ENCODE measurements around the gene SBK1. TPM values are rescaled to one million over a fixed set of nuclear protein-coding genes. Genes with fewer than 3 reads are reported as not detected.

The SBK1 gene
- total RNA-seq, 2 donors from 2014 or later = 0.81 to 0.92 TPM

DNA sequence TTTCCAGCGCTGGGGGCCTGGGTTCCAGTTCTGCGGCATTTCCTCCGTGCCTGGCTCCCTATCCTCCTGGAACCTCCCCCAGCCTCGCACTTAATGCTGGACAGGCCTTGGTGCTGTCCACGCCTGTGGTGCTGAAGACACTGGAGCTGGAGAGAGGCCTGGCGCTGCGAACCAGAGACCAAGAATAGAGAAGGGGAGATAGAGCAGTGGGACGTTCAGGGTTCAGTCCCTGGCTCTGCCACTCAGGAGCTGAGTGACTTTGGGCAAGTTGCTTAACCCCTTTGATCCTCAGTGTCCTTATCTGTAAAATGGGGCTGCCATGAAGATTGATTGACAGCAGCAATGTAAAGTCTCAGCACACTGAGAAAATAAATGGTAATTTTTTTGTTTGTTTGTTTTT is 11.9 kb downstream of the SBK1 start:
- H3K27me3 ChIP-seq (replicated peaks; ENCODE audit: insufficient read depth) = no peaks in the 10 kb centered on the region
- H3K9me3 ChIP-seq = no peaks in the 10 kb centered on the region
- TF ChIP-seq CTCF (IDR thresholded peaks at IDR 0.05) = no peak
- H3K4me1 ChIP-seq (ENCODE audit: control insufficient read depth in 1 of 2, low read depth in 2 of 2) = no peaks in the 10 kb centered on the region
- ATAC-seq (ENCODE audit: insufficient number of reproducible peaks, low FRiP score, low read depth) = no peak
- no peak overlapping the region for H3K27ac ChIP-seq
- DNase-seq (ENCODE audit: low spot score) = no peak
- H3K4me3 ChIP-seq = no peak overlapping the region
- H3K36me3 ChIP-seq = no peaks in the 10 kb centered on the region

GRCh38 chr16:28307936-28308335 is 15.6 kb downstream of the SBK1 start:
- no peak overlapping the region for H3K27ac ChIP-seq
- ATAC-seq (ENCODE audit: insufficient number of reproducible peaks, low FRiP score, low read depth) (no peak), DNase-seq (ENCODE audit: low spot score) (no peak)
- H3K4me3 ChIP-seq = no peak overlapping the region
- H3K27me3 ChIP-seq (replicated peaks; ENCODE audit: insufficient read depth) = no peaks in the 10 kb centered on the region
- H3K36me3 ChIP-seq = no peaks in the 10 kb centered on the region
- TF ChIP-seq CTCF (IDR thresholded peaks at IDR 0.05) = no peak
- no peaks in the 10 kb centered on the region for H3K4me1 ChIP-seq (ENCODE audit: control insufficient read depth in 1 of 2, low read depth in 2 of 2)
- H3K9me3 ChIP-seq = no peaks in the 10 kb centered on the region

GRCh38 chr16:28308794-28309584 is 16.7 kb downstream of the SBK1 start:
- H3K4me1 ChIP-seq (ENCODE audit: control insufficient read depth in 1 of 2, low read depth in 2 of 2) = no peaks in the 10 kb centered on the region
- no peaks in the 10 kb centered on the region for H3K27me3 ChIP-seq (replicated peaks; ENCODE audit: insufficient read depth)
- H3K27ac ChIP-seq = no peak overlapping the region
- TF ChIP-seq CTCF (IDR thresholded peaks at IDR 0.05) = no peak
- H3K9me3 ChIP-seq = no peaks in the 10 kb centered on the region
- no peak overlapping the region for H3K4me3 ChIP-seq
- DNase-seq (ENCODE audit: low spot score) (no peak), ATAC-seq (ENCODE audit: insufficient number of reproducible peaks, low FRiP score, low read depth) (no peak)
- H3K36me3 ChIP-seq = no peaks in the 10 kb centered on the region

- no peak for ATAC-seq (ENCODE audit: insufficient number of reproducible peaks, low FRiP score, low read depth)
- Histone ChIP-seq H3K27me3 (replicated peaks; ENCODE audit: insufficient read depth) (no peaks in the 10 kb centered on the region), H3K27ac (no peak overlapping the region), H3K36me3 (no peaks in the 10 kb centered on the region), H3K4me3 (no peak overlapping the region), H3K4me1 (ENCODE audit: control insufficient read depth in 1 of 2, low read depth in 2 of 2) (no peaks in the 10 kb centered on the region), H3K9me3 (no peaks in the 10 kb centered on the region)
- TF ChIP-seq CTCF (IDR thresholded peaks at IDR 0.05) = no peak
- no peak for DNase-seq (ENCODE audit: low spot score)
Measured at GRCh38 chr16:28309811-28310311, 17.5 kb downstream of the SBK1 start.

DNA sequence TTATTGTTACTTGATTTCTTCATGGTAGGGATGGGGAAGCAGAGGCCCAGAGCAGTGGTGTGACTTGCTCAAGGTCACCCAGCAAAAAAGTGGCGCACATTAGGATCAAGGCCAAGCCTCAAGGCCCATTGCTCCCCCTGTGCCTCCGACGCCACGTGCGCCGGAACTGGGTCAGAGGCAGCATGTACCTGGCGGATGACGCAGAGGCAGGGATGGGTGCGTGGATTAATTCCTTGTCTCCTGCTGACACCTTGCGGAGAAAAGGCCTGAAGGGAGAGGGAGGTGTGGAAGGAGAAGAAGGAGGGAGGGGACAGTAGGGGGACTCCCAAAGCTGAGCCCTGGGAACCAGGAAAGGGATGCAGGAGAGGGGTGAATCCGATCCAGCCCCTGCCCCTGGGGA is 18.5 kb downstream of the SBK1 start:
- Histone ChIP-seq H3K9me3 (no peaks in the 10 kb centered on the region), H3K27ac (no peak overlapping the region), H3K36me3 (no peaks in the 10 kb centered on the region), H3K4me1 (ENCODE audit: control insufficient read depth in 1 of 2, low read depth in 2 of 2) (no peaks in the 10 kb centered on the region), H3K4me3 (no peak overlapping the region), H3K27me3 (replicated peaks; ENCODE audit: insufficient read depth) (no peaks in the 10 kb centered on the region)
- DNase-seq (ENCODE audit: low spot score) = no peak
- TF ChIP-seq CTCF (IDR thresholded peaks at IDR 0.05) = no peak
- no peak for ATAC-seq (ENCODE audit: insufficient number of reproducible peaks, low FRiP score, low read depth)
